GM15510 (cell line): ENCODE results near the gene PALM.
A peak's percentile ranks its signal among the peaks of the same experiment; 100 is the strongest.

ENCODE experiments used
- POLR2A ChIP-seq: IDR thresholded peaks from 3 replicates; pipeline ENCODE4 v1.6.1; 2011; ENCODE audit warnings: borderline replicate concordance; ENCODE audit not compliant: insufficient read length; ENCODE audit errors: extremely low read depth

The PALM gene

DNA sequence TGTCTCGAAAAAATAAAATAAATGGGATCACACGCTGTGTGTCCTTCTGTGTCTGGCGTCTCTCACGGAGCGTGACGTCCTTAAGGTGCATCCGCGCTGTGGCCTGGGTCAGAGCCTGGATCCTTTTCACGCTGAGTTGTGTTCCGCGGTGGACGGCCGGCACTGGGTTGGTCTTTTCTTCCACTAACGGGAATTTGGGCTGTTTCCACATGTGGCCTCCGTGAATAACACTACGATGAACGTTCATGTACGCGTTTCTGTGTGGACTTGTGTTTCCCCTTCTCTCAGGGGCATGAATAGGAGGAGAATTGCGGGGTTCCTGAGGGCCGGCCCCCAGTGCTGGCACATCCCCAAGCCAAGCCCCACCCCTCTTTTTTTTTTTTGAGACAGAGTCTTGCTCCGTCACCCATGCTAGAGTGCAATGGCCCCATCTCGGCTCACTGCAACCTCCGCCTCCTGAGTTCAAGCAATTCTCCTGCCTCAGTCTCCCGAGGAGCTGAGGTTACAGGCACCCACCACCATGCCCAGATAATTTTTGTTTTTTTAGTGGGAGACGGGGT, 82.4 kb downstream of the PALM start:
- TF ChIP-seq POLR2A, result no peak

DNA sequence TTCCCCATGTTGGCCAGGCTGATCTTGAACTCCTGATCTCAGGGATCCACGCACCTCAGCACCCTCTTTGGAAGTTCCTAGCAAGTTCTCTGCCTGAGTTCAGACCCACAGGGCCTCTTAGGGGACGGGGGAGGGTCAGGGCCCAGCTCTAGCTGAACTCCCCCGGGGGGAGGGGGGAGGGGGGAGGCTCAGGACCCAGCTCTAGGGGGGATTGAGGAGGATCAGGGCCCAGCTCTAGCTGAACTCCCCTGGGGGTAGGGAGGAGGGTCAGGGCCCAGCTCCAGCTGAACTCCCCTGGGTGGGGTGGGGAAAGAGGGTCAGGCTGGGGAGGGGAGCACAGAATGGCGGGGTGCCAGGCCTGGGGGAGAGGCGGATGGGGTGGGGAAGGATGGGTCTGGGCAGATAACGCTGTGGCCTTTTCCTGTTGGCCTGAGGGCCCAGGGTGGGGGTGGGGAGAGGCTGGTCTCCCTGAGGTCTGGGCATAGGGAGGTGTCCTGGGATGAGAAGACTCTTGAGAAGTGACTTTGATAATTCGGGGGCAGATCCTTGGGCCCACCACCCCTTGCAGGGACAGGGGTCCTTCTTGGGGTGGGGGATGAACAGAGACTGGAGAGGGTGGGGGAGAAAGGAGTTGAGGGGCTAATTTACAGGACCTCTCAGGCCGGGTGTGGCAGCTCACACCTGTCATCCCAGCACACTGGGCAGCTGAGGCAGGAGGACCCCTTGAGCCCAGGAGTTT, 83.0 kb downstream of the PALM start:
- TF ChIP-seq POLR2A, result no peak

- no peak for TF ChIP-seq POLR2A
Measured at GRCh38 chr19:792306-792885, 83.7 kb downstream of the PALM start.

GRCh38 chr19:793806-794205, 85.1 kb downstream of the PALM start:
- no peak for TF ChIP-seq POLR2A

DNA sequence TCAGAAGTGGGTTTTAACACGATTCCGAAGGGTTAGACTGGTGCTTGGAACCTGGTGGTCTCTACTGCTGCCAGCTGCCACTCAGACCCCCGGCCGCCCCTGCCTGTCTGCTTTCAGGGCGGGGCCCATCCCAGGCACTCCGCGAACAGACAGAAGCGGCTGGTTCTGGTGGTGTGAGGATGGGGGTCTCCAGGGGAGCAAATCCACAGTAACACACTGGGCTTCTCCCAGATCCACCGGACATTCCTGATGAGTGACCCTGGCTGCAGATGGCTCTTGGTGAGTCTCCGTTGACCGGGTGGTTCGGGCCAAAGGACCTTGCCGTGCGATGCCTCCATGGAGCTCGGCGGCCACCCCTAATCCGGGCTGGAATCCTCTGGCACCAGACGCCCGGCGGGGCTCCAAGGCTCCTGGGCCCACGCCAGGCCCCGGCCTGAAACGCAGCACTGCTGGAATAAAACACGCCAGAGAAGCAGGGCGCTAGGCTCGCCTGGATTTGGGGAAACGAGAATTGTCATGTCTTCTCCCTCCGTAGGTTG, 86.4 kb downstream of the PALM start:
- TF ChIP-seq POLR2A, result no peak

- no peak for TF ChIP-seq POLR2A
Measured at GRCh38 chr19:795691-796581, 87.2 kb downstream of the PALM start.

DNA sequence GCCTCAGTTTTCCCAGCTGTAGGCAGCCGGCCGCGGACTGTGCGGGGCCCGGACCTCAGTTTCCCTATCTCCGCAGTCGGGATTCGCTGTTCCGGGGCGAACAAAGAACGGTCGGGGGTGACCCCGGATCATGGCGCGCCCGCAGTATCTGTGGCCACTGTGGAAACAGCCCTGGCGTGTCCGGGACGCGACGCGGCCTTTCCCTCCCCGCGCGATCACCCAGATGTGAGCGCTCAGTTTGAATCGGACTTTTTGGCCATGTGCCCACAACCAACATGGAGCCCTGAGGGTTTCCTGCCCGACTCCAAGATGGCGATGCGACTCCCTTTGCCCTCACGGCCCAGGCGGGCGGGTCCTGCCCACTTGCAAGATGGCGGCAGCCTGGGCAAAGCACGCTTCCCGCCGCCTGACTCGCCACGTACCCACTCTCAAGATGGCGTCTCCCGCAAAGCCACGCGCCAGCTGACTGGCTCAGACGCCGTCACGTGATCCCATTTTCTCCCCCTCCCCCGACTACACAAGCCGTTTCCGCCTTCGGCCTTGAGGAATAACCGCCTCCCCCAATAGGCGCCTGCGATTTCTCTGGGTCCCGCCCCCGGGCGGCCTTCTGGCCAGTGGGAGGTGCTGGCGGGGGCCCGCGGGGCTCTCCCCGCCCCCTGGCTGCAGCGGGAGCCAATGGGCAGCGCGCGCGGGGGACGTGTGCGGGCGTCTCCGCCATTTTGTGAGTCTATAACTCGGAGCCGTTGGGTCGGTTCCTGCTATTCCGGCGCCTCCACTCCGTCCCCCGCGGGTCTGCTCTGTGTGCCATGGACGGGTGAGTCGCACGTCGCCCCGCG, 88.2 kb downstream of the PALM start, which contains the start of gene PTBP1:
PTBP1 (plus strand) TSS at position 761 of the 836 bp plus-strand sequence; CDS start at position 807, 46 bp downstream.
- peak; percentile 94 for TF ChIP-seq POLR2A
